ENCODE results near the gene VPS13D.
"Not testable (repeated sequence)": the region's sequence is repeated elsewhere in the genome, so short reads cannot be mapped to it uniquely, and the experiment has no call there.

The VPS13D gene

GRCh38 chr1:12390296-12390695 lies 160.5 kb downstream of the VPS13D start:
- H3K9me3 ChIP-seq (ENCODE audit: control insufficient read depth, low read length), result peaks cover 18% of the 10 kb centered on the region
- H3K27ac ChIP-seq (ENCODE audit: low read depth, low read length, severe bottlenecking); H3K4me3 ChIP-seq (ENCODE audit: extremely low read depth, insufficient read depth, low read length, poor library complexity, severe bottlenecking); H3K4me1 ChIP-seq (ENCODE audit: control insufficient read depth, insufficient read depth, low read length, poor library complexity, severe bottlenecking): not testable (repeated sequence)
- peaks cover 39% of the 10 kb centered on the region for H3K36me3 ChIP-seq (ENCODE audit: control insufficient read depth, insufficient read depth, low read length)
- 100% methylated on average over 4 of the region's 4 CpGs for WGBS, 2 experiments (ENCODE audit: insufficient coverage in 2 of 2)

- 97 to 100% methylated on average over 3 of the region's 7 CpGs for WGBS, 2 experiments (ENCODE audit: insufficient coverage in 2 of 2)
Measured at GRCh38 chr1:12397462-12398450, 167.9 kb downstream of the VPS13D start.

GRCh38 chr1:12398479-12398878 lies 168.6 kb downstream of the VPS13D start:
- H3K9me3 ChIP-seq (ENCODE audit: control insufficient read depth, low read length), result no peaks in the 10 kb centered on the region
- 90 to 93% methylated on average over 5 of the region's 6 CpGs for WGBS, 2 experiments (ENCODE audit: insufficient coverage in 2 of 2)
- H3K27ac ChIP-seq (ENCODE audit: low read depth, low read length, severe bottlenecking), result no peak overlapping the region
- H3K36me3 ChIP-seq (ENCODE audit: control insufficient read depth, insufficient read depth, low read length), result peaks cover 29% of the 10 kb centered on the region
- H3K4me1 ChIP-seq (ENCODE audit: control insufficient read depth, insufficient read depth, low read length, poor library complexity, severe bottlenecking), result no peaks in the 10 kb centered on the region
- no peak overlapping the region for H3K4me3 ChIP-seq (ENCODE audit: extremely low read depth, insufficient read depth, low read length, poor library complexity, severe bottlenecking)

More at GRCh38 chr1:12397462-12398450, 167.9 kb downstream of the VPS13D start:
- H3K4me3 ChIP-seq (ENCODE audit: extremely low read depth, insufficient read depth, low read length, poor library complexity, severe bottlenecking), result no peak overlapping the region
- peaks cover 23% of the 10 kb centered on the region for H3K36me3 ChIP-seq (ENCODE audit: control insufficient read depth, insufficient read depth, low read length)
- no peaks in the 10 kb centered on the region for H3K4me1 ChIP-seq (ENCODE audit: control insufficient read depth, insufficient read depth, low read length, poor library complexity, severe bottlenecking)
- H3K9me3 ChIP-seq (ENCODE audit: control insufficient read depth, low read length), result no peaks in the 10 kb centered on the region
- H3K27ac ChIP-seq (ENCODE audit: low read depth, low read length, severe bottlenecking), result no peak overlapping the region

- Histone ChIP-seq H3K9me3 (ENCODE audit: control insufficient read depth, low read length) (no peaks in the 10 kb centered on the region), H3K4me3 (ENCODE audit: extremely low read depth, insufficient read depth, low read length, poor library complexity, severe bottlenecking) (no peak overlapping the region), H3K27ac (ENCODE audit: low read depth, low read length, severe bottlenecking) (no peak overlapping the region), H3K4me1 (ENCODE audit: control insufficient read depth, insufficient read depth, low read length, poor library complexity, severe bottlenecking) (no peaks in the 10 kb centered on the region), H3K36me3 (ENCODE audit: control insufficient read depth, insufficient read depth, low read length) (peaks cover 46% of the 10 kb centered on the region)
- 93 to 97% methylated on average over 10 of the region's 10 CpGs for WGBS, 2 experiments (ENCODE audit: insufficient coverage in 2 of 2)
Measured at GRCh38 chr1:12400027-12400693, 170.3 kb downstream of the VPS13D start.

GRCh38 chr1:12402159-12402673 lies 172.4 kb downstream of the VPS13D start:
- H3K27ac ChIP-seq (ENCODE audit: low read depth, low read length, severe bottlenecking), result no peak overlapping the region
- peaks cover 11% of the 10 kb centered on the region for H3K4me1 ChIP-seq (ENCODE audit: control insufficient read depth, insufficient read depth, low read length, poor library complexity, severe bottlenecking)
- WGBS, 2 experiments (ENCODE audit: insufficient coverage in 2 of 2), result 89 to 100% methylated on average over 1 to 2 of the region's 3 CpGs

GRCh38 chr1:12402842-12403241 lies 173.0 kb downstream of the VPS13D start:
- peaks cover 13% of the 10 kb centered on the region for H3K4me1 ChIP-seq (ENCODE audit: control insufficient read depth, insufficient read depth, low read length, poor library complexity, severe bottlenecking)
- H3K9me3 ChIP-seq (ENCODE audit: control insufficient read depth, low read length), result no peaks in the 10 kb centered on the region
- no peak overlapping the region for H3K4me3 ChIP-seq (ENCODE audit: extremely low read depth, insufficient read depth, low read length, poor library complexity, severe bottlenecking)
- peaks cover 50% of the 10 kb centered on the region for H3K36me3 ChIP-seq (ENCODE audit: control insufficient read depth, insufficient read depth, low read length)
- no peak overlapping the region for H3K27ac ChIP-seq (ENCODE audit: low read depth, low read length, severe bottlenecking)
- WGBS, 2 experiments (ENCODE audit: insufficient coverage in 2 of 2), result 100% methylated on average over 1 of the region's 1 CpG; no CpG with 5 or more reads in 1 of the 2 experiments

More at GRCh38 chr1:12402159-12402673, 172.4 kb downstream of the VPS13D start:
- peaks cover 50% of the 10 kb centered on the region for H3K36me3 ChIP-seq (ENCODE audit: control insufficient read depth, insufficient read depth, low read length)
- H3K9me3 ChIP-seq (ENCODE audit: control insufficient read depth, low read length), result no peaks in the 10 kb centered on the region
- H3K4me3 ChIP-seq (ENCODE audit: extremely low read depth, insufficient read depth, low read length, poor library complexity, severe bottlenecking), result no peak overlapping the region

GRCh38 chr1:12404918-12405317 lies 175.1 kb downstream of the VPS13D start:
- 97 to 98% methylated on average over 12 to 13 of the region's 13 CpGs for WGBS, 2 experiments (ENCODE audit: insufficient coverage in 2 of 2)
- H3K9me3 ChIP-seq (ENCODE audit: control insufficient read depth, low read length), result peaks cover 3% of the 10 kb centered on the region
- H3K4me1 ChIP-seq (ENCODE audit: control insufficient read depth, insufficient read depth, low read length, poor library complexity, severe bottlenecking), result peaks cover 13% of the 10 kb centered on the region
- no peak overlapping the region for H3K27ac ChIP-seq (ENCODE audit: low read depth, low read length, severe bottlenecking)
- peaks cover 54% of the 10 kb centered on the region for H3K36me3 ChIP-seq (ENCODE audit: control insufficient read depth, insufficient read depth, low read length)
- no peak overlapping the region for H3K4me3 ChIP-seq (ENCODE audit: extremely low read depth, insufficient read depth, low read length, poor library complexity, severe bottlenecking)

GRCh38 chr1:12405325-12406210 lies 175.7 kb downstream of the VPS13D start:
- 91 to 96% methylated on average over 3 to 8 of the region's 9 CpGs for WGBS, 2 experiments (ENCODE audit: insufficient coverage in 2 of 2)
- H3K9me3 ChIP-seq (ENCODE audit: control insufficient read depth, low read length), result peaks cover 7% of the 10 kb centered on the region
- H3K36me3 ChIP-seq (ENCODE audit: control insufficient read depth, insufficient read depth, low read length), result peaks cover 57% of the 10 kb centered on the region
- peaks cover 13% of the 10 kb centered on the region for H3K4me1 ChIP-seq (ENCODE audit: control insufficient read depth, insufficient read depth, low read length, poor library complexity, severe bottlenecking)
- H3K4me3 ChIP-seq (ENCODE audit: extremely low read depth, insufficient read depth, low read length, poor library complexity, severe bottlenecking), result no peak overlapping the region
- H3K27ac ChIP-seq (ENCODE audit: low read depth, low read length, severe bottlenecking), result peak overlapping the region; percentile 72

- Histone ChIP-seq H3K4me1 (ENCODE audit: control insufficient read depth, insufficient read depth, low read length, poor library complexity, severe bottlenecking) (peaks cover 13% of the 10 kb centered on the region), H3K27ac (ENCODE audit: low read depth, low read length, severe bottlenecking) (peak overlapping the region; percentile 72), H3K9me3 (ENCODE audit: control insufficient read depth, low read length) (peaks cover 7% of the 10 kb centered on the region), H3K36me3 (ENCODE audit: control insufficient read depth, insufficient read depth, low read length) (peaks cover 51% of the 10 kb centered on the region), H3K4me3 (ENCODE audit: extremely low read depth, insufficient read depth, low read length, poor library complexity, severe bottlenecking) (no peak overlapping the region)
- WGBS, 2 experiments (ENCODE audit: insufficient coverage in 2 of 2), result 71 to 80% methylated on average over 6 to 7 of the region's 8 CpGs
Measured at GRCh38 chr1:12406211-12407021, 176.6 kb downstream of the VPS13D start.
